ENCODE measurements around the gene JRKL. TPM values are rescaled to one million over a fixed set of nuclear protein-coding genes. Genes with fewer than 3 reads are reported as not detected.

JRKL gene
- total RNA-seq, 1 experiment from 2014 or later, result 6.7 TPM

GRCh38 chr11:96397863-96398262, 8.1 kb downstream of the JRKL start:
- Histone ChIP-seq H3K4me2 (ENCODE audit: low read length) (no peak overlapping the region), H3K9me2 (ENCODE audit: insufficient read depth) (no peaks in the 10 kb centered on the region), H3K27me3 (ENCODE audit: insufficient read depth, low read length) (no peaks in the 10 kb centered on the region), H3K4me3 (replicated peaks in 1 of 2; ENCODE audit: low read depth in 1 of 2, low read length in 2 of 2) (no peak overlapping the region), H3K27ac (ENCODE audit: low read depth, low read length) (no peak overlapping the region), H4K20me1 (ENCODE audit: insufficient read depth) (0 out of 2 replicates have a peak, but pooled peaks cover 3% of the 10 kb centered on the region), H3K9ac (ENCODE audit: low read length) (no peak overlapping the region), H3K36me3 (ENCODE audit: control insufficient read depth in 1 of 2, insufficient read depth in 2 of 2, low read length in 2 of 2) (no peaks in the 10 kb centered on the region), H3K4me1 (ENCODE audit: control insufficient read depth in 1 of 2, insufficient read depth in 2 of 2, low read length in 2 of 2) (no peaks in the 10 kb centered on the region), H3K79me2 (ENCODE audit: insufficient read depth, low read length) (no peaks in the 10 kb centered on the region), H2AFZ (ENCODE audit: low read depth, low read length, poor library complexity, severe bottlenecking) (no peak overlapping the region), H3K9me3 (ENCODE audit: control insufficient read depth in 1 of 2, insufficient read depth in 1 of 2, low read depth in 1 of 2, low read length in 2 of 2) (no peaks in the 10 kb centered on the region)
- TF ChIP-seq ZNF274 (IDR thresholded peaks at IDR 0.05; ENCODE audit: low read depth, low read length) (no peak), EZH2phosphoT487 (IDR thresholded peaks at IDR 0.05; ENCODE audit: borderline replicate concordance) (no peak), POLR2AphosphoS5 (IDR thresholded peaks at IDR 0.05; ENCODE audit: low read depth, low read length) (no peak), ELF1 (IDR thresholded peaks at IDR 0.05; ENCODE audit: borderline replicate concordance, low read depth) (no peak), RAD21 (IDR thresholded peaks at IDR 0.05; ENCODE audit: low read depth) (no peak), FOSL1 (IDR thresholded peaks at IDR 0.05; ENCODE audit: low read depth) (no peak), EZH2 (IDR thresholded peaks at IDR 0.05) (no peak), ATF3 (IDR thresholded peaks at IDR 0.05) (no peak), JUND (IDR thresholded peaks at IDR 0.05) (no peak), ZFX (IDR thresholded peaks at IDR 0.05) (no peak)
- TF ChIP-seq, protein P1, sequence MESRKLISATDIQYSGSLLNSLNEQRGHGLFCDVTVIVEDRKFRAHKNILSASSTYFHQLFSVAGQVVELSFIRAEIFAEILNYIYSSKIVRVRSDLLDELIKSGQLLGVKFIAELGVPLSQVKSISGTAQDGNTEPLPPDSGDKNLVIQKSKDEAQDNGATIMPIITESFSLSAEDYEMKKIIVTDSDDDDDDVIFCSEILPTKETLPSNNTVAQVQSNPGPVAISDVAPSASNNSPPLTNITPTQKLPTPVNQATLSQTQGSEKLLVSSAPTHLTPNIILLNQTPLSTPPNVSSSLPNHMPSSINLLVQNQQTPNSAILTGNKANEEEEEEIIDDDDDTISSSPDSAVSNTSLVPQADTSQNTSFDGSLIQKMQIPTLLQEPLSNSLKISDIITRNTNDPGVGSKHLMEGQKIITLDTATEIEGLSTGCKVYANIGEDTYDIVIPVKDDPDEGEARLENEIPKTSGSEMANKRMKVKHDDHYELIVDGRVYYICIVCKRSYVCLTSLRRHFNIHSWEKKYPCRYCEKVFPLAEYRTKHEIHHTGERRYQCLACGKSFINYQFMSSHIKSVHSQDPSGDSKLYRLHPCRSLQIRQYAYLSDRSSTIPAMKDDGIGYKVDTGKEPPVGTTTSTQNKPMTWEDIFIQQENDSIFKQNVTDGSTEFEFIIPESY (IDR thresholded peaks at IDR 0.05; ENCODE audit: extremely low read depth, insufficient replicate concordance, low read length), result no peak
- no TSS peak for BruUV-seq (replicated peaks)
- POLR2A ChIA-PET, result no interaction called here
- intact Hi-C loops (cut with micrococcal nuclease), result no loop called here
- CTCF ChIA-PET, result no interaction called here
- RAD21 ChIA-PET (ENCODE audit: low non-redundant PET in 1 of 2, low total read pairs in 2 of 2, uncharacterized antibody in 2 of 2, unreplicated experiment in 2 of 2), result no interaction called here
- no peak for DNase-seq (ENCODE audit: low read depth, low spot score)
- no peak for ATAC-seq
